Measurements from ENCODE around the gene PDCD4.

- TF ChIP-seq, protein P1, sequence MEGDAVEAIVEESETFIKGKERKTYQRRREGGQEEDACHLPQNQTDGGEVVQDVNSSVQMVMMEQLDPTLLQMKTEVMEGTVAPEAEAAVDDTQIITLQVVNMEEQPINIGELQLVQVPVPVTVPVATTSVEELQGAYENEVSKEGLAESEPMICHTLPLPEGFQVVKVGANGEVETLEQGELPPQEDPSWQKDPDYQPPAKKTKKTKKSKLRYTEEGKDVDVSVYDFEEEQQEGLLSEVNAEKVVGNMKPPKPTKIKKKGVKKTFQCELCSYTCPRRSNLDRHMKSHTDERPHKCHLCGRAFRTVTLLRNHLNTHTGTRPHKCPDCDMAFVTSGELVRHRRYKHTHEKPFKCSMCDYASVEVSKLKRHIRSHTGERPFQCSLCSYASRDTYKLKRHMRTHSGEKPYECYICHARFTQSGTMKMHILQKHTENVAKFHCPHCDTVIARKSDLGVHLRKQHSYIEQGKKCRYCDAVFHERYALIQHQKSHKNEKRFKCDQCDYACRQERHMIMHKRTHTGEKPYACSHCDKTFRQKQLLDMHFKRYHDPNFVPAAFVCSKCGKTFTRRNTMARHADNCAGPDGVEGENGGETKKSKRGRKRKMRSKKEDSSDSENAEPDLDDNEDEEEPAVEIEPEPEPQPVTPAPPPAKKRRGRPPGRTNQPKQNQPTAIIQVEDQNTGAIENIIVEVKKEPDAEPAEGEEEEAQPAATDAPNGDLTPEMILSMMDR (IDR thresholded peaks at IDR 0.05) = no peak
- no peak for TF ChIP-seq POLR2A (IDR thresholded peaks at IDR 0.05)
Measured at GRCh38 chr10:110946496-110946895, 74.8 kb downstream of the PDCD4 start.

All from transverse colon (tissue), 3 donors.